HepG2 (cell line): ENCODE data around the gene RGS14. TPM values are rescaled to one million over a fixed set of nuclear protein-coding genes. Genes with fewer than 3 reads are reported as not detected.

Experiments
- AKAP8 ChIP-seq: sonication (generic); formaldehyde crosslinking; IDR thresholded peaks from 2 replicates; pipeline ENCODE4 v1.5.1; 2020; ENCODE audit warnings: mild to moderate bottlenecking, missing genetic modification reagents
- DPF2 ChIP-seq: sonication (generic); formaldehyde crosslinking; IDR thresholded peaks from 2 replicates; pipeline ENCODE4 v1.4.0; 2020; ENCODE audit warnings: mild to moderate bottlenecking, low read depth, missing genetic modification reagents, borderline replicate concordance
- GTF2F1 ChIP-seq: fragments of 150-350 bp; IDR thresholded peaks from 2 replicates; pipeline ENCODE4 v1.6.1; 2014; ENCODE audit warnings: low read length
- HNF4G ChIP-seq, 2 experiments: sonication (generic) in 1 of 2; formaldehyde crosslinking in 1 of 2; IDR thresholded peaks; 2 replicates each; pipeline versions ENCODE4 v1.4.0 to v1.6.1; 2011 to 2020; ENCODE audit warnings: borderline replicate concordance in 2 of 2, low read depth in 2 of 2, mild to moderate bottlenecking in 2 of 2, low read length in 1 of 2, missing genetic modification reagents in 1 of 2, moderate library complexity in 1 of 2
- PAWR ChIP-seq: sonication (generic); formaldehyde crosslinking; IDR thresholded peaks from 2 replicates; pipeline ENCODE4 v1.4.0; 2020; ENCODE audit warnings: missing genetic modification reagents, mild to moderate bottlenecking, borderline replicate concordance
- RFX5 ChIP-seq: IDR thresholded peaks from 2 replicates; pipeline ENCODE4 v1.6.1; 2011; ENCODE audit warnings: low read depth, low read length, improper control_type of control experiment
- ZNF24 ChIP-seq: fragments of 450-650 bp; IDR thresholded peaks from 2 replicates; pipeline ENCODE4 v1.6.1; 2017; ENCODE audit warnings: antibody characterized with exemption, mild to moderate bottlenecking
- polyA plus RNA-seq, 8 experiments: library from polyadenylated mRNA; depleted of rRNA in 3 of 8; stranded (reverse) in 7 of 8; unstranded in 1 of 8; fragments of >200 nt; fragmentation: Illumina TruSeq in 4 of 8; extraction: Trizol in 4 of 8; gene quantifications; 2 replicates each; pipeline versions ENCODE4 v1.2.1 to v1.2.3, GENCODE V29; 2011 to 2016; ENCODE audit warnings: low read depth in 4 of 8, missing spikeins in 1 of 8, mixed read lengths in 1 of 8; ENCODE audit not compliant: insufficient read depth in 1 of 8
- total RNA-seq, 5 experiments: library from RNA; depleted of rRNA; stranded (reverse); fragments of >200 nt; fragmentation: Illumina TruSeq; extraction: Trizol; gene quantifications; 2 replicates each; pipeline ENCODE4 v1.2.3, GENCODE V29; 2016; ENCODE audit warnings: low read depth in 1 of 5
- TF ChIP-seq, protein P1 (sequence below): sonication (generic); formaldehyde crosslinking; IDR thresholded peaks from 2 replicates; pipeline ENCODE4 v1.5.0; 2020; ENCODE audit warnings: missing genetic modification reagents
- TF ChIP-seq, protein P2 (sequence below): IDR thresholded peaks from 2 replicates; pipeline ENCODE4 v1.6.1; 2018; ENCODE audit warnings: missing genetic modification reagents
- TF ChIP-seq, protein P3 (sequence below): sonication (generic); formaldehyde crosslinking; IDR thresholded peaks from 2 replicates; pipeline ENCODE4 v1.8.0; 2022; ENCODE audit warnings: mild to moderate bottlenecking, missing genetic modification reagents, moderate library complexity
- TF ChIP-seq, protein P4 (sequence below): sonication (generic); formaldehyde crosslinking; IDR thresholded peaks from 2 replicates; pipeline ENCODE4 v1.5.0; 2020; ENCODE audit warnings: mild to moderate bottlenecking, missing genetic modification reagents

RGS14 gene
- total and polyA plus RNA-seq, 2 of the 13 experiments (the other 11 are each of a cell fraction or from before 2014, with no cell fraction given) = 11.1 to 17.2 TPM

DNA sequence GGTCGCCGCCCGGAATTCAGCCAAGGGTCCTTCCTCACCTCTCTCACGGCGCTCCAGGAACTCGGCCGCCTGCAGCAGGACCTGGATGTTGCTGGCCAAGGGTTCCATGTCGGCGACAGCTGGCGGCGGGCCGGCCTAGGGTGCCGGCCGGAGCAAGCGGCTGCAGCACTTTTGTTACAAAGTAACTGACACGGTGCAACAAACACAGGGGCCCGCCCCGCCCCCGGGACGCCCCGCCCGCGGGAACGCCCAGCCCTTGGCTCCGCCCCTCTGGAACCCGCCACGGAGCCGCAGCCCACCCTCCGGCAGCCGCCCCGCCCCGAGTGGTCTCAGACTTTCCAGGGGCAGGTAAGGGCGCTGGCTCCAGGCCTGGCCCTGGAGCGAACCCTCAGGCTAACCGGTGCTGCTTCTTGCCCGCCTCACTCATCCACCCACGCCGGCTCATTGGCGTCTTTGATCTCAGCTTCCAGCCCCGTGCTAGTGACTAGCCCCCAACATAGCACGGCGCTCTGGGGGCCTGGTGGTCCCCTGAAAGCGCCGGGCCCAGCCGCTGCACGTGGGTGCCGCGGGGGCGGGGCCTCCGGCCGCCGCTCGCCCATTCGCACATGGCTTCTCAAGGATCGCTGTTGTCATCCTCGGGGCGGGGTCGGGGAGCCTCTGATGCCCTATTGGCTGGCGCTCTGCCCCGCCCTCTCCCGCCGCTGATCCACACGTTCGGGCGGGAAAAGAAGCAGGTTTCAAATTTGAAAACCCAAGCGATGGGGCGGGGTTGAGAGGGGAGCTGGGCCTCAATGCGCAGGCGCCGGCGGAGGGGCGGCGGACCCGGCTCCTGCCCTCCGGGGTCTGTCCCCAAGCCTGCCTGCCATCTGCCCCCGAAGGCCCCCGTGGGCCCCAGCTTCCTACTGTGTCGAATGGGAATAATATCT lies 45.7 kb upstream of the RGS14 start, which contains the start of gene MXD3 (continued):
- TF ChIP-seq RFX5 (0 out of 2 replicates have a peak, but pooled peaks have one; percentile 22), PAWR (CRISPR knock-in tag) (no peak), HNF4G (IDR thresholded peaks at IDR 0.05; ENCODE audit: borderline replicate concordance, low read depth, low read length) (no peak), HNF4G (CRISPR knock-in tag; IDR thresholded peaks at IDR 0.05; ENCODE audit: borderline replicate concordance, low read depth) (no peak), AKAP8 (peak; percentile 82), ZNF24 (no peak), DPF2 (CRISPR knock-in tag) (no peak), GTF2F1 (no peak)
- TF ChIP-seq, protein P1, sequence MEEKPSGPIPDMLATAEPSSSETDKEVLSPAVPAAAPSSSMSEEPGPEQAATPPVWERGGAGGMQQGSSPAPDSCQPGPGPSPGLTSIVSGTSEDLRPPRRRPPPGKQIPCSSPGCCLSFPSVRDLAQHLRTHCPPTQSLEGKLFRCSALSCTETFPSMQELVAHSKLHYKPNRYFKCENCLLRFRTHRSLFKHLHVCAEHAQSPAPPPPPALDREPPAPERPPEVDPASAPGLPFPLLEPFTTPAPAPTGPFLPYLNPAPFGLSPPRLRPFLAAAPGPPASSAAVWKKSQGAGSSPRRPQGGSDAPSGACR (CRISPR knock-in tag) = no peak
- TF ChIP-seq, protein P2, sequence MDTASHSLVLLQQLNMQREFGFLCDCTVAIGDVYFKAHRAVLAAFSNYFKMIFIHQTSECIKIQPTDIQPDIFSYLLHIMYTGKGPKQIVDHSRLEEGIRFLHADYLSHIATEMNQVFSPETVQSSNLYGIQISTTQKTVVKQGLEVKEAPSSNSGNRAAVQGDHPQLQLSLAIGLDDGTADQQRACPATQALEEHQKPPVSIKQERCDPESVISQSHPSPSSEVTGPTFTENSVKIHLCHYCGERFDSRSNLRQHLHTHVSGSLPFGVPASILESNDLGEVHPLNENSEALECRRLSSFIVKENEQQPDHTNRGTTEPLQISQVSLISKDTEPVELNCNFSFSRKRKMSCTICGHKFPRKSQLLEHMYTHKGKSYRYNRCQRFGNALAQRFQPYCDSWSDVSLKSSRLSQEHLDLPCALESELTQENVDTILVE = no peak
- TF ChIP-seq, protein P3, sequence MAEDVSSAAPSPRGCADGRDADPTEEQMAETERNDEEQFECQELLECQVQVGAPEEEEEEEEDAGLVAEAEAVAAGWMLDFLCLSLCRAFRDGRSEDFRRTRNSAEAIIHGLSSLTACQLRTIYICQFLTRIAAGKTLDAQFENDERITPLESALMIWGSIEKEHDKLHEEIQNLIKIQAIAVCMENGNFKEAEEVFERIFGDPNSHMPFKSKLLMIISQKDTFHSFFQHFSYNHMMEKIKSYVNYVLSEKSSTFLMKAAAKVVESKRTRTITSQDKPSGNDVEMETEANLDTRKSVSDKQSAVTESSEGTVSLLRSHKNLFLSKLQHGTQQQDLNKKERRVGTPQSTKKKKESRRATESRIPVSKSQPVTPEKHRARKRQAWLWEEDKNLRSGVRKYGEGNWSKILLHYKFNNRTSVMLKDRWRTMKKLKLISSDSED (CRISPR knock-in tag) = no peak
- TF ChIP-seq, protein P4, sequence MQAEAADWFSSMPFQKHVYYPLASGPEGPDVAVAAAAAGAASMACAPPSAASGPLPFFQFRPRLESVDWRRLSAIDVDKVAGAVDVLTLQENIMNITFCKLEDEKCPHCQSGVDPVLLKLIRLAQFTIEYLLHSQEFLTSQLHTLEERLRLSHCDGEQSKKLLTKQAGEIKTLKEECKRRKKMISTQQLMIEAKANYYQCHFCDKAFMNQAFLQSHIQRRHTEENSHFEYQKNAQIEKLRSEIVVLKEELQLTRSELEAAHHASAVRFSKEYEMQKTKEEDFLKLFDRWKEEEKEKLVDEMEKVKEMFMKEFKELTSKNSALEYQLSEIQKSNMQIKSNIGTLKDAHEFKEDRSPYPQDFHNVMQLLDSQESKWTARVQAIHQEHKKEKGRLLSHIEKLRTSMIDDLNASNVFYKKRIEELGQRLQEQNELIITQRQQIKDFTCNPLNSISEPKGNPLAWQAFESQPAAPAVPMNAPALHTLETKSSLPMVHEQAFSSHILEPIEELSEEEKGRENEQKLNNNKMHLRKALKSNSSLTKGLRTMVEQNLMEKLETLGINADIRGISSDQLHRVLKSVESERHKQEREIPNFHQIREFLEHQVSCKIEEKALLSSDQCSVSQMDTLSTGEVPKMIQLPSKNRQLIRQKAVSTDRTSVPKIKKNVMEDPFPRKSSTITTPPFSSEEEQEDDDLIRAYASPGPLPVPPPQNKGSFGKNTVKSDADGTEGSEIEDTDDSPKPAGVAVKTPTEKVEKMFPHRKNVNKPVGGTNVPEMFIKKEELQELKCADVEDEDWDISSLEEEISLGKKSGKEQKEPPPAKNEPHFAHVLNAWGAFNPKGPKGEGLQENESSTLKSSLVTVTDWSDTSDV = no peak
